Kidney (tissue), 14 donors: ENCODE data around the gene KANSL3. TPM values are rescaled to one million over a fixed set of nuclear protein-coding genes. Genes with fewer than 3 reads are reported as not detected.

Experiments used
- DNase-seq, 5 donors: peaks; one replicate each; pipeline ENCODE4 v3.0.0-alpha.2; 2013 to 2020
- FAIRE-seq: peaks from 2 replicates; lab custom pipeline; 2012; peaks lifted over from hg19 to GRCh38; lab: Jason Lieb, UNC
- H3K27ac ChIP-seq, 2 donors: one replicate each; pipeline ENCODE4 v1.7.0; 2013; ENCODE audit warnings: low read depth in 2 of 2, low read length in 2 of 2, inconsistent platforms in 1 of 2
- H3K27me3 ChIP-seq: one replicate; pipeline ENCODE4 v1.7.1; 2013; ENCODE audit warnings: low read length, inconsistent platforms; ENCODE audit not compliant: control insufficient read depth, insufficient read depth
- H3K36me3 ChIP-seq, 3 donors: one replicate each; pipeline versions ENCODE4 v1.7.0 to v1.7.1; 2013; ENCODE audit warnings: low read length in 3 of 3, control low read depth in 1 of 3, inconsistent platforms in 1 of 3; ENCODE audit not compliant: insufficient read depth in 3 of 3, control insufficient read depth in 2 of 3
- H3K4me1 ChIP-seq, 3 donors: one replicate each; pipeline versions ENCODE4 v1.7.0 to v1.7.1; 2013; ENCODE audit warnings: low read length in 3 of 3, inconsistent platforms in 1 of 3, low read depth in 1 of 3; ENCODE audit not compliant: control insufficient read depth in 2 of 3, insufficient read depth in 2 of 3
- H3K4me3 ChIP-seq, 3 donors: one replicate each; pipeline versions ENCODE4 v1.7.0 to v1.8.1; 2013; ENCODE audit warnings: low read length in 3 of 3, control low read depth in 1 of 3, inconsistent platforms in 1 of 3
- H3K9ac ChIP-seq, 3 donors: one replicate each; pipeline versions ENCODE4 v1.7.0 to v1.7.1; 2013; ENCODE audit warnings: low read length in 3 of 3, control low read depth in 1 of 3, inconsistent platforms in 1 of 3
- H3K9me3 ChIP-seq, 3 donors: one replicate each; pipeline versions ENCODE4 v1.7.0 to v1.7.1; 2013; ENCODE audit warnings: low read length in 3 of 3, control low read depth in 1 of 3, inconsistent platforms in 1 of 3; ENCODE audit not compliant: control insufficient read depth in 2 of 3, insufficient read depth in 1 of 3
- CTCF ChIP-seq: IDR thresholded peaks from 3 replicates; pipeline ENCODE4 v1.5.1; 2012; ENCODE audit warnings: mild to moderate bottlenecking, moderate library complexity, borderline replicate concordance; ENCODE audit not compliant: insufficient read depth; ENCODE audit errors: extremely low read depth
- intact Hi-C: fragments of 100-400 bp; cut with DNase I; formaldehyde crosslinking; loops from one replicate; pipeline ENCODE4 v1.11.1; 2022
- polyA plus RNA-seq: library from polyadenylated mRNA; stranded (reverse); fragments of 350-450 nt; fragmentation: Illumina TruSeq; extraction: RNeasy Lipid Tissue Mini Kit (QIAGEN cat#74804); gene quantifications from one replicate; pipeline ENCODE4 v1.2.3, GENCODE V29; 2014; ENCODE audit warnings: low read depth, low replicate concordance; ENCODE audit not compliant: insufficient read depth
- total RNA-seq: library from RNA; stranded (reverse); fragmentation: NEBNext Ultra II Directional; extraction: Animal tissue kit (Norgen Biotek cat#: 25700); gene quantifications from one replicate; pipeline ENCODE4 v1.2.1, GENCODE V29; 2021
- donor health status: control.
- donor health status: control.
- donor health status: control.
- donor health status: control.
- donor health status: control.
- donor health status: DM: yes; HTN: yes; CAD: no.
- donor health status: Normal renal cell carcinoma (clear cell type).

Gene KANSL3
- total and polyA plus RNA-seq, 2 donors from 2014 or later = 17.5 to 48.8 TPM

- Histone ChIP-seq H3K27me3 (no peaks in the 10 kb centered on the region), H3K4me3 (no peak overlapping the region), H3K36me3 (no peaks in the 10 kb centered on the region), H3K9ac (no peak overlapping the region), H3K27ac (no peak overlapping the region), H3K4me1 (peaks cover 0 to 4% (median 4%) of the 10 kb centered on the region in 3 donors), H3K9me3 (peaks cover 0 to 2% (median 0%) of the 10 kb centered on the region in 3 donors)
- intact Hi-C loops = no loop called here
- TF ChIP-seq CTCF = no peak
- FAIRE-seq = no peak
- DNase-seq = no peak
These were observed 85.6 kb downstream of the KANSL3 start for GRCh38 chr2:96552315-96553175.

GRCh38 chr2:96551605-96552314 is 86.4 kb downstream of the KANSL3 start:
- Histone ChIP-seq H3K4me1 (peaks cover 0 to 4% (median 4%) of the 10 kb centered on the region in 3 donors), H3K9me3 (no peaks in the 10 kb centered on the region), H3K27ac (no peak overlapping the region), H3K4me3 (no peak overlapping the region), H3K27me3 (no peaks in the 10 kb centered on the region), H3K36me3 (no peaks in the 10 kb centered on the region), H3K9ac (no peak overlapping the region)
- FAIRE-seq (no peak), DNase-seq (peak in 1 of 5 donors; percentile 70)
- TF ChIP-seq CTCF = no peak
- intact Hi-C loops = no loop called here

- FAIRE-seq = no peak
- intact Hi-C loops = no loop called here
- Histone ChIP-seq H3K9me3 (no peaks in the 10 kb centered on the region), H3K9ac (no peak overlapping the region), H3K36me3 (no peaks in the 10 kb centered on the region), H3K27me3 (no peaks in the 10 kb centered on the region), H3K4me3 (no peak overlapping the region), H3K27ac (no peak overlapping the region), H3K4me1 (peaks cover 0 to 4% (median 4%) of the 10 kb centered on the region in 3 donors)
- no peak for DNase-seq
- TF ChIP-seq CTCF = no peak
These were observed 87.1 kb downstream of the KANSL3 start for GRCh38 chr2:96550787-96551604.
